Activated CD4-positive, alpha-beta memory T cell treated with anti-CD3 and anti-CD28 coated beads, Interleukin-2, amount 10 ng/mL, durations not matched to agents 7 days and 5 days (primary cell): ENCODE measurements around the gene PCMT1. TPM values are rescaled to one million over a fixed set of nuclear protein-coding genes. Genes with fewer than 3 reads are reported as not detected.
"Not testable (repeated sequence)": the region's sequence is repeated elsewhere in the genome, so short reads cannot be mapped to it uniquely, and the experiment has no call there.

Source experiments
- CTCF ChIA-PET: fragments of 350-600 bp; sonication (Branson Sonifier 250); formaldehyde crosslinking; loops from one replicate; lab custom pipeline; 2021; ENCODE audit warnings: antibody characterized with exemption, inconsistent platforms; lab: Charles Lee
- POLR2A ChIA-PET: fragments of 350-600 bp; sonication (Branson Sonifier 250); formaldehyde crosslinking; loops from one replicate; lab custom pipeline; 2021; ENCODE audit warnings: antibody characterized with exemption; lab: Charles Lee
- DNase-seq: peaks from one replicate; pipeline ENCODE4 v3.0.0-alpha.2; 2020
- H3K27ac Mint-ChIP-seq: one replicate; pipeline ENCODE4 v1.8.0; 2021; ENCODE audit warnings: mild to moderate bottlenecking, mixed read lengths
- H3K27me3 Mint-ChIP-seq: one replicate; pipeline ENCODE4 v1.8.0; 2021; ENCODE audit warnings: mixed read lengths
- H3K36me3 Mint-ChIP-seq: one replicate; pipeline ENCODE4 v1.8.0; 2021; ENCODE audit warnings: low read depth, mixed read lengths
- H3K4me1 Mint-ChIP-seq: one replicate; pipeline ENCODE4 v1.8.0; 2021; ENCODE audit warnings: mixed read lengths
- H3K4me3 Mint-ChIP-seq: one replicate; pipeline ENCODE4 v1.8.0; 2021; ENCODE audit warnings: mild to moderate bottlenecking, mixed read lengths
- H3K9me3 Mint-ChIP-seq: one replicate; pipeline ENCODE4 v1.8.0; 2021; ENCODE audit warnings: mixed read lengths
- total RNA-seq, 2 experiments: library from RNA; stranded (reverse); gene quantifications; one replicate each; pipeline ENCODE4 v1.2.3, GENCODE V29; 2021

The PCMT1 gene
- total RNA-seq, 2 experiments from 2014 or later = 98.0 to 102 TPM

- Mint-ChIP-seq H3K9me3 (no peaks in the 10 kb centered on the region), H3K4me1 (peaks cover 23% of the 10 kb centered on the region), H3K36me3 (peaks cover 62% of the 10 kb centered on the region), H3K27me3 (no peaks in the 10 kb centered on the region), H3K27ac (peak overlapping the region; percentile 58), H3K4me3 (no peak overlapping the region)
- ChIA-PET POLR2A (no interaction called here), CTCF (interaction anchor here (1.5 kb wide), 1 partner anchor 25 kb away, joined by 3 read pairs; no protein-coding TSS in a partner anchor)
- DNase-seq = no peak
Measured at GRCh38 chr6:149727793-149728498, 21.6 kb upstream of the PCMT1 start.

GRCh38 chr6:149728499-149729234 is 20.9 kb upstream of the PCMT1 start:
- Mint-ChIP-seq H3K4me3 (no peak overlapping the region), H3K36me3 (peaks cover 64% of the 10 kb centered on the region), H3K27me3 (no peaks in the 10 kb centered on the region), H3K4me1 (peaks cover 23% of the 10 kb centered on the region), H3K27ac (peak overlapping the region; percentile 58), H3K9me3 (no peaks in the 10 kb centered on the region)
- no peak for DNase-seq
- ChIA-PET CTCF (interaction anchor here (1.5 kb wide), 1 partner anchor 24 kb away, joined by 3 read pairs; no protein-coding TSS in a partner anchor), POLR2A (no interaction called here)

GRCh38 chr6:149729824-149730223 is 19.7 kb upstream of the PCMT1 start:
- POLR2A ChIA-PET = no interaction called here
- H3K27ac Mint-ChIP-seq = no peak overlapping the region
- H3K36me3 Mint-ChIP-seq = peaks cover 59% of the 10 kb centered on the region
- no peak for DNase-seq
- H3K27me3 Mint-ChIP-seq = no peaks in the 10 kb centered on the region
- H3K4me3 Mint-ChIP-seq = no peak overlapping the region
- CTCF ChIA-PET = interaction anchor here (1.0 kb wide), 1 partner anchor 18 kb away, joined by 5 read pairs; no protein-coding TSS in a partner anchor
- H3K4me1 Mint-ChIP-seq = peaks cover 18% of the 10 kb centered on the region
- H3K9me3 Mint-ChIP-seq = no peaks in the 10 kb centered on the region

- no peaks in the 10 kb centered on the region for H3K9me3 Mint-ChIP-seq
- CTCF ChIA-PET = interaction anchor here (0.7 to 0.8 kb wide), 2 partner anchors 9 to 11 kb away, joined by 3 read pairs; no protein-coding TSS in a partner anchor
- POLR2A ChIA-PET = interaction anchor here (0.6 to 1.0 kb wide), 2 partner anchors 15 to 108 kb away, joined by 4 to 5 read pairs; no protein-coding TSS in a partner anchor
- no peak overlapping the region for H3K27ac Mint-ChIP-seq
- H3K4me1 Mint-ChIP-seq = peaks cover 18% of the 10 kb centered on the region
- no peaks in the 10 kb centered on the region for H3K27me3 Mint-ChIP-seq
- no peak for DNase-seq
- no peak overlapping the region for H3K4me3 Mint-ChIP-seq
- peaks cover 47% of the 10 kb centered on the region for H3K36me3 Mint-ChIP-seq
Measured at GRCh38 chr6:149733089-149733720, 16.3 kb upstream of the PCMT1 start.

- Mint-ChIP-seq H3K36me3 (peaks cover 43% of the 10 kb centered on the region), H3K27ac (no peak overlapping the region), H3K9me3 (no peaks in the 10 kb centered on the region), H3K4me3 (no peak overlapping the region), H3K27me3 (no peaks in the 10 kb centered on the region), H3K4me1 (peaks cover 7% of the 10 kb centered on the region)
- ChIA-PET CTCF (interaction anchor here (1.1 to 2.4 kb wide), 3 partner anchors 10 to 17 kb away, joined by 3 to 8 read pairs (median 4); partner anchors contain the start of genes LATS1 and NUP43), POLR2A (interaction anchor here (1.0 to 1.4 kb wide), 2 partner anchors 10 to 17 kb away, joined by 3 to 4 read pairs; partner anchors contain the start of gene LATS1)
- DNase-seq = no peak
Measured at GRCh38 chr6:149734915-149735314, 14.6 kb upstream of the PCMT1 start.

GRCh38 chr6:149745252-149745651 is 4.3 kb upstream of the PCMT1 start:
- H3K27me3 Mint-ChIP-seq, H3K9me3 Mint-ChIP-seq, DNase-seq: not testable (repeated sequence)
- H3K36me3 Mint-ChIP-seq = peaks cover 38% of the 10 kb centered on the region
- H3K4me3 Mint-ChIP-seq = peak overlapping the region; percentile 98
- peak overlapping the region; percentile 87 for H3K27ac Mint-ChIP-seq
- ChIA-PET CTCF (interaction anchor here (0.6 to 1.6 kb wide), 3 partner anchors 19 to 89 kb away, joined by 3 to 4 read pairs (median 3); no protein-coding TSS in a partner anchor), POLR2A (interaction anchor here (0.6 to 10.6 kb wide), 5 partner anchors 10 to 193 kb away, joined by 3 to 98 read pairs (median 3); partner anchors contain the start of gene LATS1)
- peaks cover 26% of the 10 kb centered on the region for H3K4me1 Mint-ChIP-seq

- peaks cover 34% of the 10 kb centered on the region for H3K4me1 Mint-ChIP-seq
- POLR2A ChIA-PET = interaction anchor here (1.3 to 10.6 kb wide), 3 partner anchors 28 to 194 kb away, joined by 3 to 98 read pairs (median 6); partner anchors contain the start of gene LATS1
- CTCF ChIA-PET = interaction anchor here (0.7 to 3.3 kb wide), 4 partner anchors 11 to 86 kb away, joined by 3 to 8 read pairs (median 4); no protein-coding TSS in a partner anchor
- H3K27ac Mint-ChIP-seq = peak within 1 kb of the TSS; percentile 87
- peak within 1 kb of the TSS; percentile 98 for H3K4me3 Mint-ChIP-seq
- peak; percentile 95 for DNase-seq
- no peaks in the 10 kb centered on the region for H3K9me3 Mint-ChIP-seq
- H3K36me3 Mint-ChIP-seq = peaks cover 36% of the 10 kb centered on the region
- H3K27me3 Mint-ChIP-seq = no peaks in the 10 kb centered on the region
Measured at GRCh38 chr6:149746147-149746946, 3.2 kb upstream of the PCMT1 start, which contains the start of gene NUP43. NUP43 (minus strand) TSS chr6:149746529; CDS start chr6:149746495, 34 bp downstream.

GRCh38 chr6:149749082-149749593 is 403 bp upstream of the PCMT1 start:
- CTCF ChIA-PET = interaction anchor here (1.0 to 2.2 kb wide), 5 partner anchors 23 to 90 kb away, joined by 3 to 8 read pairs (median 3); partner anchors contain the start of gene LATS1
- peak overlapping the region; percentile 85 for H3K27ac Mint-ChIP-seq
- peaks cover 27% of the 10 kb centered on the region for H3K36me3 Mint-ChIP-seq
- H3K4me3 Mint-ChIP-seq = peak overlapping the region; percentile 80
- H3K9me3 Mint-ChIP-seq, H3K27me3 Mint-ChIP-seq, DNase-seq: not testable (repeated sequence)
- POLR2A ChIA-PET = interaction anchor here (0.9 to 10.6 kb wide), 5 partner anchors 10 to 426 kb away, joined by 3 to 98 read pairs (median 4); partner anchors contain the start of genes LATS1 and PPIL4
- peaks cover 50% of the 10 kb centered on the region for H3K4me1 Mint-ChIP-seq

- H3K4me1 Mint-ChIP-seq = peaks cover 50% of the 10 kb centered on the region
- H3K27me3 Mint-ChIP-seq = no peaks in the 10 kb centered on the region
- peak overlapping the region; percentile 85 for H3K27ac Mint-ChIP-seq
- peaks cover 27% of the 10 kb centered on the region for H3K36me3 Mint-ChIP-seq
- ChIA-PET CTCF (interaction anchor here (1.0 to 2.2 kb wide), 5 partner anchors 24 to 91 kb away, joined by 3 to 8 read pairs (median 3); partner anchors contain the start of gene LATS1), POLR2A (interaction anchor here (0.6 to 10.6 kb wide), 10 partner anchors 9 to 427 kb away, joined by 3 to 98 read pairs (median 4); partner anchors contain the start of genes GINM1, LATS1, LRP11 and PPIL4)
- H3K4me3 Mint-ChIP-seq = peak overlapping the region; percentile 80
- no peaks in the 10 kb centered on the region for H3K9me3 Mint-ChIP-seq
- peak; percentile 62 for DNase-seq
Measured at GRCh38 chr6:149750136-149750609, 632 bp downstream of the PCMT1 start.

- H3K4me3 Mint-ChIP-seq = peak overlapping the region; percentile 80
- H3K4me1 Mint-ChIP-seq = peaks cover 48% of the 10 kb centered on the region
- H3K27ac Mint-ChIP-seq = no peak overlapping the region
- peaks cover 22% of the 10 kb centered on the region for H3K36me3 Mint-ChIP-seq
- H3K27me3 Mint-ChIP-seq = no peaks in the 10 kb centered on the region
- POLR2A ChIA-PET = interaction anchor here (10.6 kb wide), 1 partner anchor 33 kb away, joined by 98 read pairs; the partner anchor contains the start of gene LATS1
- CTCF ChIA-PET = no interaction called here
- DNase-seq = no peak
- no peaks in the 10 kb centered on the region for H3K9me3 Mint-ChIP-seq
Measured at GRCh38 chr6:149751239-149751638, 1.7 kb downstream of the PCMT1 start.

GRCh38 chr6:149751920-149752319 is 2.4 kb downstream of the PCMT1 start:
- not testable (repeated sequence) for H3K4me3 Mint-ChIP-seq, H3K27me3 Mint-ChIP-seq, DNase-seq, H3K27ac Mint-ChIP-seq, H3K9me3 Mint-ChIP-seq
- Mint-ChIP-seq H3K36me3 (peaks cover 18% of the 10 kb centered on the region), H3K4me1 (peaks cover 42% of the 10 kb centered on the region)
- POLR2A ChIA-PET = interaction anchor here (10.6 kb wide), 1 partner anchor 34 kb away, joined by 98 read pairs; the partner anchor contains the start of gene LATS1
- CTCF ChIA-PET = interaction anchor here (1.3 kb wide), 1 partner anchor 24 kb away, joined by 3 read pairs; no protein-coding TSS in a partner anchor
